HEK293 (cell line): ENCODE measurements around the gene FAAH.

ENCODE experiments used
- BCL11A ChIP-seq: fragments of 450-650 bp; formaldehyde crosslinking; IDR thresholded peaks from 2 replicates; pipeline ENCODE4 v1.5.1; 2016; ENCODE audit warnings: low read depth, missing biosample characterization, missing genetic modification characterization
- EGR2 ChIP-seq: fragments of 450-650 bp; formaldehyde crosslinking; IDR thresholded peaks from 2 replicates; pipeline ENCODE4 v1.5.1; 2016; ENCODE audit warnings: low read depth, missing biosample characterization, missing genetic modification characterization
- ELK4 ChIP-seq: IDR thresholded peaks from 2 replicates; pipeline ENCODE4 v1.6.1; 2011; ENCODE audit warnings: mild to moderate bottlenecking, low read depth, low read length, borderline replicate concordance
- IKZF3 ChIP-seq: fragments of 450-650 bp; IDR thresholded peaks from 2 replicates; pipeline ENCODE4 v1.5.0; 2018; ENCODE audit warnings: missing biosample characterization, mild to moderate bottlenecking, missing genetic modification characterization, moderate library complexity
- OVOL3 ChIP-seq: fragments of 450-650 bp; formaldehyde crosslinking; IDR thresholded peaks from 2 replicates; pipeline ENCODE4 v1.5.1; 2016; ENCODE audit warnings: missing biosample characterization, missing genetic modification characterization
- PRDM1 ChIP-seq: fragments of 450-650 bp; formaldehyde crosslinking; IDR thresholded peaks from 2 replicates; pipeline ENCODE4; 2016; ENCODE audit warnings: missing biosample characterization, missing genetic modification characterization
- YY2 ChIP-seq: fragments of 450-650 bp; formaldehyde crosslinking; IDR thresholded peaks from 2 replicates; pipeline ENCODE4 v1.5.1; 2016; ENCODE audit warnings: missing biosample characterization, missing genetic modification characterization
- ZBTB11 ChIP-seq: fragments of 450-650 bp; formaldehyde crosslinking; conservative IDR thresholded peaks from 2 replicates; pipeline ENCODE4 v1.5.1; 2016; ENCODE audit warnings: low read depth, missing biosample characterization, missing genetic modification characterization
- ZBTB49 ChIP-seq: fragments of 450-650 bp; formaldehyde crosslinking; IDR thresholded peaks from 2 replicates; pipeline ENCODE4 v1.5.1; 2016; ENCODE audit warnings: missing biosample characterization, missing genetic modification characterization, low read depth
- ZBTB6 ChIP-seq: fragments of 450-650 bp; formaldehyde crosslinking; IDR thresholded peaks from 2 replicates; pipeline ENCODE4 v1.5.1; 2017; ENCODE audit warnings: missing biosample characterization, missing genetic modification characterization
- ZEB2 ChIP-seq: fragments of 450-650 bp; formaldehyde crosslinking; IDR thresholded peaks from 2 replicates; pipeline ENCODE4 v1.5.1; 2016; ENCODE audit warnings: missing biosample characterization, missing genetic modification characterization
- ZFP3 ChIP-seq: fragments of 450-650 bp; formaldehyde crosslinking; IDR thresholded peaks from 2 replicates; pipeline ENCODE4 v1.5.1; 2016; ENCODE audit warnings: low read depth, missing biosample characterization, missing genetic modification characterization
- ZFP69B ChIP-seq: fragments of 450-650 bp; formaldehyde crosslinking; IDR thresholded peaks from 2 replicates; pipeline ENCODE4 v1.5.1; 2016; ENCODE audit warnings: missing biosample characterization, missing genetic modification characterization
- ZIC2 ChIP-seq: fragments of 450-650 bp; formaldehyde crosslinking; IDR thresholded peaks from 2 replicates; pipeline ENCODE4 v1.5.1; 2016; ENCODE audit warnings: missing biosample characterization, missing genetic modification characterization
- ZNF133 ChIP-seq: fragments of 450-650 bp; formaldehyde crosslinking; IDR thresholded peaks from 2 replicates; pipeline ENCODE4 v1.5.1; 2016; ENCODE audit warnings: missing biosample characterization, missing genetic modification characterization
- ZNF169 ChIP-seq: fragments of 450-650 bp; formaldehyde crosslinking; IDR thresholded peaks from 2 replicates; pipeline ENCODE4 v1.5.1; 2016; ENCODE audit warnings: missing biosample characterization, missing genetic modification characterization
- ZNF175 ChIP-seq: fragments of 450-650 bp; formaldehyde crosslinking; IDR thresholded peaks from 2 replicates; pipeline ENCODE4 v1.5.1; 2016; ENCODE audit warnings: missing biosample characterization, missing genetic modification characterization
- ZNF223 ChIP-seq: fragments of 450-650 bp; formaldehyde crosslinking; IDR thresholded peaks from 2 replicates; pipeline ENCODE4 v1.5.1; 2016; ENCODE audit warnings: missing biosample characterization, missing genetic modification characterization
- ZNF24 ChIP-seq: fragments of 450-650 bp; formaldehyde crosslinking; IDR thresholded peaks from 2 replicates; pipeline ENCODE4 v1.5.1; 2016; ENCODE audit warnings: missing biosample characterization, missing genetic modification characterization
- ZNF366 ChIP-seq: fragments of 450-650 bp; formaldehyde crosslinking; conservative IDR thresholded peaks from 2 replicates; pipeline ENCODE4 v1.5.1; 2016; ENCODE audit warnings: missing biosample characterization, missing genetic modification characterization
- ZNF416 ChIP-seq: fragments of 450-650 bp; formaldehyde crosslinking; IDR thresholded peaks from 2 replicates; pipeline ENCODE4 v1.5.1; 2016; ENCODE audit warnings: missing biosample characterization, missing genetic modification characterization
- ZNF423 ChIP-seq: fragments of 450-650 bp; formaldehyde crosslinking; IDR thresholded peaks from 2 replicates; pipeline ENCODE4 v1.5.1; 2016; ENCODE audit warnings: missing biosample characterization, missing genetic modification characterization
- ZNF513 ChIP-seq: fragments of 450-650 bp; IDR thresholded peaks from 2 replicates; pipeline ENCODE4 v1.5.1; 2018; ENCODE audit warnings: missing biosample characterization, missing genetic modification characterization
- ZNF548 ChIP-seq: fragments of 450-650 bp; formaldehyde crosslinking; IDR thresholded peaks from 2 replicates; pipeline ENCODE4 v1.5.1; 2016; ENCODE audit warnings: missing biosample characterization, missing genetic modification characterization
- ZNF621 ChIP-seq: fragments of 450-650 bp; formaldehyde crosslinking; IDR thresholded peaks from 2 replicates; pipeline ENCODE4 v1.5.1; 2017; ENCODE audit warnings: missing biosample characterization, missing genetic modification characterization
- ZNF624 ChIP-seq: fragments of 450-650 bp; formaldehyde crosslinking; IDR thresholded peaks from 2 replicates; pipeline ENCODE4 v1.5.1; 2017; ENCODE audit warnings: missing biosample characterization, missing genetic modification characterization
- ZNF776 ChIP-seq: fragments of 450-650 bp; formaldehyde crosslinking; IDR thresholded peaks from 2 replicates; pipeline ENCODE4 v1.5.0; 2017; ENCODE audit warnings: missing biosample characterization, missing genetic modification characterization, borderline replicate concordance
- ZSCAN18 ChIP-seq: fragments of 450-650 bp; formaldehyde crosslinking; IDR thresholded peaks from 2 replicates; pipeline ENCODE4 v1.5.1; 2016; ENCODE audit warnings: missing biosample characterization, missing genetic modification characterization

FAAH gene

GRCh38 chr1:46394108-46394871 is at the start of gene FAAH (continued):
- TF ChIP-seq ZBTB6 (tag by site-specific recombination), result peak; percentile 69; the same call in 1 of the 2 replicates
- no peak for TF ChIP-seq ZNF223
- TF ChIP-seq YY2, result peak; percentile 64
- no peak for TF ChIP-seq ZNF175 (tag by site-specific recombination)
- 0 out of 2 replicates have a peak, but pooled peaks have one; percentile 25 for TF ChIP-seq PRDM1 (tag by site-specific recombination)
- no peak for TF ChIP-seq ZBTB11 (tag by site-specific recombination)
- no peak for TF ChIP-seq ZSCAN18
- TF ChIP-seq ZFP3 (tag by site-specific recombination), result no peak
- no peak for TF ChIP-seq ZEB2 (tag by site-specific recombination)
- TF ChIP-seq ZNF133 (tag by site-specific recombination), result no peak
- no peak for TF ChIP-seq ZNF423 (tag by site-specific recombination)
- no peak for TF ChIP-seq ELK4
- TF ChIP-seq IKZF3 (tag by site-specific recombination), result peak; percentile 62
- no peak for TF ChIP-seq ZBTB49 (tag by site-specific recombination)
- no peak for TF ChIP-seq ZNF624 (tag by site-specific recombination)
- TF ChIP-seq EGR2 (tag by site-specific recombination), result peak; percentile 93
- no peak for TF ChIP-seq BCL11A (tag by site-specific recombination)
- TF ChIP-seq OVOL3, result peak; percentile 30; the same call in 1 of the 2 replicates
- TF ChIP-seq ZFP69B (tag by site-specific recombination), result peak; percentile 76
- TF ChIP-seq ZNF548 (tag by site-specific recombination), result no peak
- TF ChIP-seq ZIC2, result peak; percentile 55
- TF ChIP-seq ZNF366, result no peak
- TF ChIP-seq ZNF513 (tag by site-specific recombination), result no peak
- TF ChIP-seq ZNF621, result no peak
- no peak for TF ChIP-seq ZNF169 (tag by site-specific recombination)
- no peak for TF ChIP-seq ZNF776
- no peak for TF ChIP-seq ZNF416 (tag by site-specific recombination)
- no peak for TF ChIP-seq ZNF24 (tag by site-specific recombination)
